ENCODE data around the gene KDELR1. TPM values are rescaled to one million over a fixed set of nuclear protein-coding genes. Genes with fewer than 3 reads are reported as not detected.

KDELR1 gene
- total RNA-seq, 1 experiment from 2014 or later: 198 TPM

DNA sequence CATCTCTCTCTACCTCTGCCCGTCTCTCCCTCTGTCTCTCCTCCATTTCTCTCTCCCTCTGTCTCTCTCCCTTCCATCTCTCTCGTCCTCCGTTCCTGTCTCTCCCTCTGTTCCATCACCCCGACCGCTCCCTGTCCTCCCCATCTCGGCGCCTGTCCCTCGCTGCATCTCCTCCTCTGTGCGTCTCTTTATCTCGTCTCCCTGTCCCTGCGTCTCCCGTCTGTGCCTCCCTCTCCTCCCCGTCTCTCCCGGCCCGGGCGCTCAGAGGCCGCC is 6.7 kb upstream of the KDELR1 start:
- Histone ChIP-seq H4K91ac (ENCODE audit: insufficient read length, low read depth, low read length) (no peak overlapping the region), H3K4me1 (ENCODE audit: insufficient read depth, low read length) (peaks cover 8% of the 10 kb centered on the region; the same call in 1 of the 2 replicates), H2AK5ac (ENCODE audit: insufficient read length, low read length) (no peak overlapping the region), H2BK20ac (ENCODE audit: low read depth, low read length, poor library complexity, severe bottlenecking) (no peak overlapping the region), H2AFZ (ENCODE audit: low read length) (no peak overlapping the region), H3K9me3 (ENCODE audit: control insufficient read depth, low read depth, low read length) (no peaks in the 10 kb centered on the region), H2BK120ac (ENCODE audit: low read depth, low read length, poor library complexity, severe bottlenecking) (no peak overlapping the region), H3K9ac (ENCODE audit: extremely low read depth, insufficient read length, low read length) (peak overlapping the region; percentile 51), H3K4me2 (ENCODE audit: insufficient read depth, insufficient read length, low read length) (peak overlapping the region; percentile 98), H3K23ac (ENCODE audit: insufficient read length, low read depth, low read length) (no peak overlapping the region), H3K4ac (ENCODE audit: low read depth, low read length) (no peak overlapping the region), H3K27ac (ENCODE audit: insufficient read length, low read depth, low read length) (no peak overlapping the region), H3K79me2 (ENCODE audit: insufficient read depth, low read length) (no peaks in the 10 kb centered on the region; the same call in 1 of the 2 replicates), H3K14ac (ENCODE audit: insufficient read depth, low read length) (peak overlapping the region; percentile 18), H2BK5ac (ENCODE audit: insufficient read length, low read length) (no peak overlapping the region), H3K56ac (ENCODE audit: insufficient read length, low read depth, low read length) (no peak overlapping the region), H4K5ac (ENCODE audit: insufficient read length, low read depth, low read length) (no peak overlapping the region), H3K18ac (ENCODE audit: insufficient read length, low read depth, low read length) (peak overlapping the region; percentile 61), H4K8ac (replicated peaks; ENCODE audit: insufficient read length, low read depth, low read length) (no peak overlapping the region), H4K20me1 (ENCODE audit: control insufficient read depth, insufficient read depth, insufficient read length) (no peaks in the 10 kb centered on the region), H3K27me3 (ENCODE audit: insufficient read depth, low read length) (peaks cover 8% of the 10 kb centered on the region; the same call in 1 of the 2 replicates), H3K23me2 (ENCODE audit: insufficient read length, low read depth, low read length, poor library complexity, severe bottlenecking) (peaks cover 20% of the 10 kb centered on the region), H2BK15ac (ENCODE audit: low read depth, low read length) (no peak overlapping the region), H3K79me1 (ENCODE audit: insufficient read depth, low read depth, low read length, poor library complexity, severe bottlenecking) (no peaks in the 10 kb centered on the region), H3T11ph (ENCODE audit: low read length) (no peak overlapping the region), H2BK12ac (ENCODE audit: insufficient read length, low read depth, low read length) (no peak overlapping the region)
- Mint-ChIP-seq H3K36me3 (ENCODE audit: insufficient read depth in 1 of 3, low read depth in 3 of 3) (no peaks in the 10 kb centered on the region; a peak in 1 of 7 replicates), H3K27me3 (ENCODE audit: low read depth) (peaks cover 51% of the 10 kb centered on the region), H3K27ac (peak overlapping the region in 2 of 3 experiments; percentile 6 to 94; a peak in 3 of 7 replicates), H3K4me1 (peaks cover 51 to 78% of the 10 kb centered on the region in 2 experiments), H3K4me3 (peak overlapping the region; percentile 84 to 94), H3K9me3 (no peaks in the 10 kb centered on the region; a peak in 1 of 5 replicates)
- WGBS (ENCODE audit: extremely low coverage, insufficient read length, low lambda C conversion rate): no CpG with 5 or more reads among the region's 17 CpGs
- DNase-seq: no peak
- TF ChIP-seq, protein P1, sequence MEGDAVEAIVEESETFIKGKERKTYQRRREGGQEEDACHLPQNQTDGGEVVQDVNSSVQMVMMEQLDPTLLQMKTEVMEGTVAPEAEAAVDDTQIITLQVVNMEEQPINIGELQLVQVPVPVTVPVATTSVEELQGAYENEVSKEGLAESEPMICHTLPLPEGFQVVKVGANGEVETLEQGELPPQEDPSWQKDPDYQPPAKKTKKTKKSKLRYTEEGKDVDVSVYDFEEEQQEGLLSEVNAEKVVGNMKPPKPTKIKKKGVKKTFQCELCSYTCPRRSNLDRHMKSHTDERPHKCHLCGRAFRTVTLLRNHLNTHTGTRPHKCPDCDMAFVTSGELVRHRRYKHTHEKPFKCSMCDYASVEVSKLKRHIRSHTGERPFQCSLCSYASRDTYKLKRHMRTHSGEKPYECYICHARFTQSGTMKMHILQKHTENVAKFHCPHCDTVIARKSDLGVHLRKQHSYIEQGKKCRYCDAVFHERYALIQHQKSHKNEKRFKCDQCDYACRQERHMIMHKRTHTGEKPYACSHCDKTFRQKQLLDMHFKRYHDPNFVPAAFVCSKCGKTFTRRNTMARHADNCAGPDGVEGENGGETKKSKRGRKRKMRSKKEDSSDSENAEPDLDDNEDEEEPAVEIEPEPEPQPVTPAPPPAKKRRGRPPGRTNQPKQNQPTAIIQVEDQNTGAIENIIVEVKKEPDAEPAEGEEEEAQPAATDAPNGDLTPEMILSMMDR (conservative IDR thresholded peaks at IDR 0.05): no peak
